Ishikawa (cell line): ENCODE data around the gene IFNE.

ENCODE experiments used
- CEBPB ChIP-seq: IDR thresholded peaks from 2 replicates; pipeline ENCODE4 v1.6.1; 2012
- CREB1 ChIP-seq: IDR thresholded peaks from 2 replicates; pipeline ENCODE4 v1.6.1; 2012; ENCODE audit warnings: low read depth
- EGR1 ChIP-seq: IDR thresholded peaks from 2 replicates; pipeline ENCODE4 v1.6.1; 2012
- EP300 ChIP-seq: IDR thresholded peaks from 2 replicates; pipeline ENCODE4 v1.6.1; 2012; ENCODE audit warnings: borderline replicate concordance
- FOXM1 ChIP-seq: IDR thresholded peaks from 2 replicates; pipeline ENCODE4 v1.6.1; 2012; ENCODE audit warnings: low read depth, borderline replicate concordance
- MAX ChIP-seq: IDR thresholded peaks from 2 replicates; pipeline ENCODE4 v1.6.1; 2012
- NFIC ChIP-seq: IDR thresholded peaks from 2 replicates; pipeline ENCODE4 v1.6.1; 2012
- RAD21 ChIP-seq: IDR thresholded peaks from 2 replicates; pipeline ENCODE4 v1.6.1; 2012; ENCODE audit warnings: low read depth
- REST ChIP-seq: IDR thresholded peaks from 2 replicates; pipeline ENCODE4 v1.6.1; 2012; ENCODE audit warnings: low read depth, mild to moderate bottlenecking
- TAF1 ChIP-seq: IDR thresholded peaks from 2 replicates; pipeline ENCODE4 v1.6.1; 2012; ENCODE audit warnings: low read depth, mild to moderate bottlenecking
- TCF12 ChIP-seq: IDR thresholded peaks from 2 replicates; pipeline ENCODE4 v1.6.1; 2012; ENCODE audit warnings: low read depth
- TEAD4 ChIP-seq: IDR thresholded peaks from 2 replicates; pipeline ENCODE4 v1.6.1; 2012
- USF1 ChIP-seq: IDR thresholded peaks from 2 replicates; pipeline ENCODE4 v1.6.1; 2012
- YY1 ChIP-seq: IDR thresholded peaks from 2 replicates; pipeline ENCODE4 v1.6.1; 2012; ENCODE audit warnings: low read depth
- ZBTB7A ChIP-seq: IDR thresholded peaks from 2 replicates; pipeline ENCODE4 v1.6.1; 2012; ENCODE audit warnings: low read depth

Gene IFNE

GRCh38 chr9:21507483-21507790 is 25.3 kb upstream of the IFNE start:
- TF ChIP-seq EP300 = no peak
- no peak for TF ChIP-seq YY1
- TF ChIP-seq CREB1 = no peak
- TF ChIP-seq EGR1 = no peak
- TF ChIP-seq TAF1 = no peak

- TF ChIP-seq EP300 (no peak), YY1 (no peak), MAX (no peak), USF1 (no peak), REST (no peak)
These were observed 24.7 kb upstream of the IFNE start for GRCh38 chr9:21506626-21507482.

- TF ChIP-seq CEBPB (no peak), TAF1 (no peak), CREB1 (no peak), FOXM1 (no peak), YY1 (no peak), RAD21 (no peak), EGR1 (no peak), ZBTB7A (no peak), USF1 (no peak), MAX (no peak), TCF12 (no peak), NFIC (no peak), TEAD4 (no peak), REST (no peak), EP300 (no peak)
These were observed 23.5 kb upstream of the IFNE start for GRCh38 chr9:21505425-21506179.

- TF ChIP-seq ZBTB7A (no peak), USF1 (no peak), NFIC (no peak), TEAD4 (no peak), CEBPB (no peak), RAD21 (no peak), YY1 (no peak), CREB1 (no peak), MAX (no peak), EP300 (no peak), TAF1 (no peak), TCF12 (no peak), REST (no peak), FOXM1 (no peak)
These were observed 22.8 kb upstream of the IFNE start for GRCh38 chr9:21504894-21505293.
